ENCODE data around the gene UQCC5. TPM values are rescaled to one million over a fixed set of nuclear protein-coding genes. Genes with fewer than 3 reads are reported as not detected.

UQCC5 gene
- polyA plus RNA-seq, 1 donor (not counting 4 experiments of a cell fraction or from before 2014, with no cell fraction given) = 20.0 TPM

DNA sequence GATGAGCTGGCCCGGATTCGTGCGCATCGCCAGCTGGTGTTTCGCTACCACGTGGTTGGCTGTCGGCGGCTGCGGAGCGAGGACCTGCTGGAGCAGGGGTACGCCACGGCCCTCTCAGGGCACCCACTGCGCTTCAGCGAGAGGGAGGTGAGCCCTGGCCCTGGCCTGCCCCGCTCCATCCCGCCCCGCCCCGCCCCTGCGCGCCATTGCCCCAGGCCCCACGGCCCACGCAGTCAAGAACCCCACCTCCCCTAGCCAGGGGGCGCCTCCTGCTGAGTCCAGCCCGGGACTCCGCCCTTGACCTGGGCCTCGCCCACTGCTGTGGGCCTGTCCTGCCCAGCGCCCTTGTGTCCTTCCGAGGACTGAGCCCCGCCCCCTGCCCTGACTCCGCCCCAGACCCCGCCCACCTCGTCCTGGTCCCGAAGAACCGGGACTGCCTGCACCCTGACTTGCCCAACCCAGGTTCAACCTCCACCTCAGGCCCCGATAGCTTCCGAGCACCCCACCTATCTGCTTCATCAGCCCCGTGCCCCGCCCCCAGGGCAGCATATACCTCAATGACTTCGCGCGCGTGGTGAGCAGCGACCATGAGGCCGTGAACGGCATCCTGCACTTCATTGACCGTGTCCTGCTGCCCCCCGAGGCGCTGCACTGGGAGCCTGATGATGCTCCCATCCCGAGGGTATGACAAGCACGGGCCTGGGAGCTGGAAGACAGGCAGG, 17.5 kb upstream of the UQCC5 start:
- Histone ChIP-seq H3K4me2 (ENCODE audit: control insufficient read depth, extremely low read depth, insufficient read depth, low read depth, low read length) (peak overlapping the region; percentile 32), H3K9me1 (ENCODE audit: control insufficient read depth, extremely low read depth, insufficient read depth, low read length) (no peaks in the 10 kb centered on the region), H3K4me1 (ENCODE audit: control insufficient read depth, extremely low read depth, insufficient read depth, low read length) (no peaks in the 10 kb centered on the region), H4K20me1 (ENCODE audit: control insufficient read depth, extremely low read depth, insufficient read depth, low read length) (peaks cover 3% of the 10 kb centered on the region), H3K27ac (ENCODE audit: control insufficient read depth, insufficient read depth, low read length) (no peak overlapping the region), H3K79me2 (ENCODE audit: control insufficient read depth, insufficient read depth, low read length) (no peaks in the 10 kb centered on the region), H3K4me3 (ENCODE audit: control insufficient read depth in 2 of 3, extremely low read depth in 1 of 3, insufficient read depth in 2 of 3, low read depth in 1 of 3, low read length in 3 of 3) (no peak overlapping the region), H3K36me3 (ENCODE audit: control insufficient read depth in 2 of 2, extremely low read depth in 1 of 2, insufficient read depth in 2 of 2, low read length in 2 of 2) (no peaks in the 10 kb centered on the region), H3K27me3 (ENCODE audit: control insufficient read depth, extremely low read depth, insufficient read depth, low read length) (peaks cover 5% of the 10 kb centered on the region), H3K9me3 (ENCODE audit: control insufficient read depth, low read depth, low read length) (no peaks in the 10 kb centered on the region), H3K9ac (ENCODE audit: control insufficient read depth, extremely low read depth, insufficient read depth, low read length) (no peak overlapping the region), H2AFZ (ENCODE audit: control insufficient read depth, low read length) (peak overlapping the region; percentile 46)
- dilution Hi-C loops (cut with MboI; ENCODE audit: extremely low pct_ligation_motif_present, low sequenced_read_pairs) = no loop called here
- FAIRE-seq (no peak), DNase-seq (ENCODE audit: low read depth, low spot score) (no peak)
- TF ChIP-seq EZH2 (IDR thresholded peaks at IDR 0.05; ENCODE audit: low read length) = no peak
- TF ChIP-seq, protein P1, sequence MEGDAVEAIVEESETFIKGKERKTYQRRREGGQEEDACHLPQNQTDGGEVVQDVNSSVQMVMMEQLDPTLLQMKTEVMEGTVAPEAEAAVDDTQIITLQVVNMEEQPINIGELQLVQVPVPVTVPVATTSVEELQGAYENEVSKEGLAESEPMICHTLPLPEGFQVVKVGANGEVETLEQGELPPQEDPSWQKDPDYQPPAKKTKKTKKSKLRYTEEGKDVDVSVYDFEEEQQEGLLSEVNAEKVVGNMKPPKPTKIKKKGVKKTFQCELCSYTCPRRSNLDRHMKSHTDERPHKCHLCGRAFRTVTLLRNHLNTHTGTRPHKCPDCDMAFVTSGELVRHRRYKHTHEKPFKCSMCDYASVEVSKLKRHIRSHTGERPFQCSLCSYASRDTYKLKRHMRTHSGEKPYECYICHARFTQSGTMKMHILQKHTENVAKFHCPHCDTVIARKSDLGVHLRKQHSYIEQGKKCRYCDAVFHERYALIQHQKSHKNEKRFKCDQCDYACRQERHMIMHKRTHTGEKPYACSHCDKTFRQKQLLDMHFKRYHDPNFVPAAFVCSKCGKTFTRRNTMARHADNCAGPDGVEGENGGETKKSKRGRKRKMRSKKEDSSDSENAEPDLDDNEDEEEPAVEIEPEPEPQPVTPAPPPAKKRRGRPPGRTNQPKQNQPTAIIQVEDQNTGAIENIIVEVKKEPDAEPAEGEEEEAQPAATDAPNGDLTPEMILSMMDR (optimal IDR thresholded peaks at IDR 0.05 in 1 of 3, IDR thresholded peaks at IDR 0.05 in 1 of 3, conservative IDR thresholded peaks at IDR 0.05 in 1 of 3; ENCODE audit: extremely low read depth in 1 of 3, insufficient read depth in 2 of 3, low read length in 3 of 3) = no peak

- Histone ChIP-seq H2AFZ (ENCODE audit: control insufficient read depth, low read length) (no peak overlapping the region), H3K9me3 (ENCODE audit: control insufficient read depth, low read depth, low read length) (no peaks in the 10 kb centered on the region), H3K27ac (ENCODE audit: control insufficient read depth, insufficient read depth, low read length) (no peak overlapping the region), H3K27me3 (ENCODE audit: control insufficient read depth, extremely low read depth, insufficient read depth, low read length) (peaks cover 5% of the 10 kb centered on the region), H3K36me3 (ENCODE audit: control insufficient read depth in 2 of 2, extremely low read depth in 1 of 2, insufficient read depth in 2 of 2, low read length in 2 of 2) (peaks cover 3 to 4% of the 10 kb centered on the region in 2 experiments), H3K79me2 (ENCODE audit: control insufficient read depth, insufficient read depth, low read length) (no peaks in the 10 kb centered on the region), H4K20me1 (ENCODE audit: control insufficient read depth, extremely low read depth, insufficient read depth, low read length) (peaks cover 3% of the 10 kb centered on the region), H3K4me1 (ENCODE audit: control insufficient read depth, extremely low read depth, insufficient read depth, low read length) (peaks cover 3% of the 10 kb centered on the region), H3K9ac (ENCODE audit: control insufficient read depth, extremely low read depth, insufficient read depth, low read length) (no peak overlapping the region), H3K9me1 (ENCODE audit: control insufficient read depth, extremely low read depth, insufficient read depth, low read length) (no peaks in the 10 kb centered on the region), H3K4me3 (ENCODE audit: control insufficient read depth in 2 of 3, extremely low read depth in 1 of 3, insufficient read depth in 2 of 3, low read depth in 1 of 3, low read length in 3 of 3) (no peak overlapping the region), H3K4me2 (ENCODE audit: control insufficient read depth, extremely low read depth, insufficient read depth, low read depth, low read length) (no peak overlapping the region)
- FAIRE-seq (no peak), DNase-seq (ENCODE audit: low read depth, low spot score) (no peak)
- dilution Hi-C loops (cut with MboI; ENCODE audit: extremely low pct_ligation_motif_present, low sequenced_read_pairs) = no loop called here
- TF ChIP-seq, protein P1 (optimal IDR thresholded peaks at IDR 0.05 in 1 of 3, IDR thresholded peaks at IDR 0.05 in 1 of 3, conservative IDR thresholded peaks at IDR 0.05 in 1 of 3; ENCODE audit: extremely low read depth in 1 of 3, insufficient read depth in 2 of 3, low read length in 3 of 3) = no peak
- TF ChIP-seq EZH2 (IDR thresholded peaks at IDR 0.05; ENCODE audit: low read length) = no peak
These were observed 16.8 kb upstream of the UQCC5 start for GRCh38 chr3:52519445-52520140.
